HepG2 (cell line): Measurements from ENCODE around the gene SDC4. TPM values are rescaled to one million over a fixed set of nuclear protein-coding genes. Genes with fewer than 3 reads are reported as not detected.

Experiments used
- ATRX ChIP-seq: sonication (generic); formaldehyde crosslinking; IDR thresholded peaks from 2 replicates; pipeline ENCODE4 v1.4.0; 2020; ENCODE audit warnings: missing genetic modification reagents, borderline replicate concordance
- CHD2 ChIP-seq: IDR thresholded peaks from 2 replicates; pipeline ENCODE4 v1.6.1; 2011; ENCODE audit warnings: low read depth, low read length, improper control_type of control experiment
- FOSL1 ChIP-seq: sonication (generic); formaldehyde crosslinking; IDR thresholded peaks from 2 replicates; pipeline ENCODE4 v1.9.0; 2021; ENCODE audit warnings: missing genetic modification reagents, borderline replicate concordance
- GLI4 ChIP-seq: sonication (generic); formaldehyde crosslinking; IDR thresholded peaks from 2 replicates; pipeline ENCODE4 v1.5.1; 2020; ENCODE audit warnings: missing genetic modification reagents, mild to moderate bottlenecking, moderate library complexity, borderline replicate concordance
- KMT2B ChIP-seq: IDR thresholded peaks from 2 replicates; pipeline ENCODE4 v1.6.1; 2016; ENCODE audit warnings: missing genetic modification reagents, missing compliant biosample characterization
- NCOA1 ChIP-seq: sonication (generic); formaldehyde crosslinking; IDR thresholded peaks from 2 replicates; pipeline ENCODE4 v1.9.0; 2021; ENCODE audit warnings: missing genetic modification reagents
- NPAS2 ChIP-seq: sonication (generic); formaldehyde crosslinking; IDR thresholded peaks from 2 replicates; pipeline ENCODE4 v1.8.0; 2022; ENCODE audit warnings: mild to moderate bottlenecking, missing genetic modification reagents, borderline replicate concordance
- ZFP90 ChIP-seq: sonication (generic); formaldehyde crosslinking; IDR thresholded peaks from 2 replicates; pipeline ENCODE4 v1.8.0; 2022; ENCODE audit warnings: missing genetic modification reagents, mild to moderate bottlenecking, inconsistent platforms, borderline replicate concordance
- ZNF260 ChIP-seq: sonication (generic); formaldehyde crosslinking; IDR thresholded peaks from 2 replicates; pipeline ENCODE4 v1.4.0; 2020; ENCODE audit warnings: missing genetic modification reagents, low read depth, mild to moderate bottlenecking, borderline replicate concordance
- ZNF276 ChIP-seq: sonication (generic); formaldehyde crosslinking; IDR thresholded peaks from 2 replicates; pipeline ENCODE4 v1.4.0; 2020; ENCODE audit warnings: mild to moderate bottlenecking, low read depth, missing genetic modification reagents
- ZNF333 ChIP-seq: sonication (generic); formaldehyde crosslinking; IDR thresholded peaks from 2 replicates; pipeline ENCODE4 v1.4.0; 2020; ENCODE audit warnings: mild to moderate bottlenecking, missing genetic modification reagents, borderline replicate concordance
- ZNF547 ChIP-seq: sonication (generic); formaldehyde crosslinking; IDR thresholded peaks from 2 replicates; pipeline ENCODE4 v1.5.1; 2020; ENCODE audit warnings: mild to moderate bottlenecking, missing genetic modification reagents
- ZNF770 ChIP-seq: sonication (generic); formaldehyde crosslinking; IDR thresholded peaks from 2 replicates; pipeline ENCODE4 v1.5.0; 2020; ENCODE audit warnings: mild to moderate bottlenecking, missing genetic modification reagents
- ZNF850 ChIP-seq: sonication (generic); formaldehyde crosslinking; conservative IDR thresholded peaks from 2 replicates; pipeline ENCODE4 v1.9.0; 2021; ENCODE audit warnings: mild to moderate bottlenecking, missing genetic modification reagents
- polyA plus RNA-seq, 8 experiments: library from polyadenylated mRNA; depleted of rRNA in 3 of 8; stranded (reverse) in 7 of 8; unstranded in 1 of 8; fragments of >200 nt; fragmentation: Illumina TruSeq in 4 of 8; extraction: Trizol in 4 of 8; gene quantifications; 2 replicates each; pipeline versions ENCODE4 v1.2.1 to v1.2.3, GENCODE V29; 2011 to 2016; ENCODE audit warnings: low read depth in 4 of 8, missing spikeins in 1 of 8, mixed read lengths in 1 of 8; ENCODE audit not compliant: insufficient read depth in 1 of 8
- total RNA-seq, 5 experiments: library from RNA; depleted of rRNA; stranded (reverse); fragments of >200 nt; fragmentation: Illumina TruSeq; extraction: Trizol; gene quantifications; 2 replicates each; pipeline ENCODE4 v1.2.3, GENCODE V29; 2016; ENCODE audit warnings: low read depth in 1 of 5
- TF ChIP-seq, protein P1 (sequence below): sonication (generic); formaldehyde crosslinking; IDR thresholded peaks from 2 replicates; pipeline ENCODE4 v1.5.0; 2020; ENCODE audit warnings: mild to moderate bottlenecking, missing genetic modification reagents, borderline replicate concordance
- TF ChIP-seq, protein P2 (sequence below): sonication (generic); formaldehyde crosslinking; IDR thresholded peaks from 2 replicates; pipeline ENCODE4 v1.5.0; 2020; ENCODE audit warnings: missing genetic modification reagents, mild to moderate bottlenecking, borderline replicate concordance

The SDC4 gene
- total and polyA plus RNA-seq, 2 of the 13 experiments (the other 11 are each of a cell fraction or from before 2014, with no cell fraction given), result 49.0 to 65.1 TPM

- TF ChIP-seq, protein P1, sequence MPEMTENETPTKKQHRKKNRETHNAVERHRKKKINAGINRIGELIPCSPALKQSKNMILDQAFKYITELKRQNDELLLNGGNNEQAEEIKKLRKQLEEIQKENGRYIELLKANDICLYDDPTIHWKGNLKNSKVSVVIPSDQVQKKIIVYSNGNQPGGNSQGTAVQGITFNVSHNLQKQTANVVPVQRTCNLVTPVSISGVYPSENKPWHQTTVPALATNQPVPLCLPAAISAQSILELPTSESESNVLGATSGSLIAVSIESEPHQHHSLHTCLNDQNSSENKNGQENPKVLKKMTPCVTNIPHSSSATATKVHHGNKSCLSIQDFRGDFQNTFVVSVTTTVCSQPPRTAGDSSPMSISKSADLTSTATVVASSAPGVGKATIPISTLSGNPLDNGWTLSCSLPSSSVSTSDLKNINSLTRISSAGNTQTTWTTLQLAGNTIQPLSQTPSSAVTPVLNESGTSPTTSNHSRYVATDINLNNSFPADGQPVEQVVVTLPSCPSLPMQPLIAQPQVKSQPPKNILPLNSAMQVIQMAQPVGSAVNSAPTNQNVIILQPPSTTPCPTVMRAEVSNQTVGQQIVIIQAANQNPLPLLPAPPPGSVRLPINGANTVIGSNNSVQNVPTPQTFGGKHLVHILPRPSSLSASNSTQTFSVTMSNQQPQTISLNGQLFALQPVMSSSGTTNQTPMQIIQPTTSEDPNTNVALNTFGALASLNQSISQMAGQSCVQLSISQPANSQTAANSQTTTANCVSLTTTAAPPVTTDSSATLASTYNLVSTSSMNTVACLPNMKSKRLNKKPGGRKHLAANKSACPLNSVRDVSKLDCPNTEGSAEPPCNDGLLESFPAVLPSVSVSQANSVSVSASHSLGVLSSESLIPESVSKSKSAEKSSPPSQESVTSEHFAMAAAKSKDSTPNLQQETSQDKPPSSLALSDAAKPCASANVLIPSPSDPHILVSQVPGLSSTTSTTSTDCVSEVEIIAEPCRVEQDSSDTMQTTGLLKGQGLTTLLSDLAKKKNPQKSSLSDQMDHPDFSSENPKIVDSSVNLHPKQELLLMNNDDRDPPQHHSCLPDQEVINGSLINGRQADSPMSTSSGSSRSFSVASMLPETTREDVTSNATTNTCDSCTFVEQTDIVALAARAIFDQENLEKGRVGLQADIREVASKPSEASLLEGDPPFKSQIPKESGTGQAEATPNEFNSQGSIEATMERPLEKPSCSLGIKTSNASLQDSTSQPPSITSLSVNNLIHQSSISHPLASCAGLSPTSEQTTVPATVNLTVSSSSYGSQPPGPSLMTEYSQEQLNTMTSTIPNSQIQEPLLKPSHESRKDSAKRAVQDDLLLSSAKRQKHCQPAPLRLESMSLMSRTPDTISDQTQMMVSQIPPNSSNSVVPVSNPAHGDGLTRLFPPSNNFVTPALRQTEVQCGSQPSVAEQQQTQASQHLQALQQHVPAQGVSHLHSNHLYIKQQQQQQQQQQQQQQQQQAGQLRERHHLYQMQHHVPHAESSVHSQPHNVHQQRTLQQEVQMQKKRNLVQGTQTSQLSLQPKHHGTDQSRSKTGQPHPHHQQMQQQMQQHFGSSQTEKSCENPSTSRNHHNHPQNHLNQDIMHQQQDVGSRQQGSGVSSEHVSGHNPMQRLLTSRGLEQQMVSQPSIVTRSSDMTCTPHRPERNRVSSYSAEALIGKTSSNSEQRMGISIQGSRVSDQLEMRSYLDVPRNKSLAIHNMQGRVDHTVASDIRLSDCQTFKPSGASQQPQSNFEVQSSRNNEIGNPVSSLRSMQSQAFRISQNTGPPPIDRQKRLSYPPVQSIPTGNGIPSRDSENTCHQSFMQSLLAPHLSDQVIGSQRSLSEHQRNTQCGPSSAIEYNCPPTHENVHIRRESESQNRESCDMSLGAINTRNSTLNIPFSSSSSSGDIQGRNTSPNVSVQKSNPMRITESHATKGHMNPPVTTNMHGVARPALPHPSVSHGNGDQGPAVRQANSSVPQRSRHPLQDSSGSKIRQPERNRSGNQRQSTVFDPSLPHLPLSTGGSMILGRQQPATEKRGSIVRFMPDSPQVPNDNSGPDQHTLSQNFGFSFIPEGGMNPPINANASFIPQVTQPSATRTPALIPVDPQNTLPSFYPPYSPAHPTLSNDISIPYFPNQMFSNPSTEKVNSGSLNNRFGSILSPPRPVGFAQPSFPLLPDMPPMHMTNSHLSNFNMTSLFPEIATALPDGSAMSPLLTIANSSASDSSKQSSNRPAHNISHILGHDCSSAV, result no peak
- no peak for TF ChIP-seq NPAS2 (CRISPR knock-in tag)
- TF ChIP-seq FOSL1 (CRISPR knock-in tag), result no peak
- TF ChIP-seq ZNF333 (CRISPR knock-in tag), result no peak
- no peak for TF ChIP-seq NCOA1 (CRISPR knock-in tag)
- no peak for TF ChIP-seq ZNF770 (CRISPR knock-in tag)
- TF ChIP-seq KMT2B (CRISPR knock-in tag), result no peak
- no peak for TF ChIP-seq CHD2
- no peak for TF ChIP-seq ZNF260 (CRISPR knock-in tag)
- no peak for TF ChIP-seq ZNF276 (CRISPR knock-in tag)
- TF ChIP-seq GLI4, result peak; percentile 60; the same call in 1 of the 2 replicates
- no peak for TF ChIP-seq ZNF850 (CRISPR knock-in tag)
- no peak for TF ChIP-seq ZNF547 (CRISPR knock-in tag)
- TF ChIP-seq, protein P2, sequence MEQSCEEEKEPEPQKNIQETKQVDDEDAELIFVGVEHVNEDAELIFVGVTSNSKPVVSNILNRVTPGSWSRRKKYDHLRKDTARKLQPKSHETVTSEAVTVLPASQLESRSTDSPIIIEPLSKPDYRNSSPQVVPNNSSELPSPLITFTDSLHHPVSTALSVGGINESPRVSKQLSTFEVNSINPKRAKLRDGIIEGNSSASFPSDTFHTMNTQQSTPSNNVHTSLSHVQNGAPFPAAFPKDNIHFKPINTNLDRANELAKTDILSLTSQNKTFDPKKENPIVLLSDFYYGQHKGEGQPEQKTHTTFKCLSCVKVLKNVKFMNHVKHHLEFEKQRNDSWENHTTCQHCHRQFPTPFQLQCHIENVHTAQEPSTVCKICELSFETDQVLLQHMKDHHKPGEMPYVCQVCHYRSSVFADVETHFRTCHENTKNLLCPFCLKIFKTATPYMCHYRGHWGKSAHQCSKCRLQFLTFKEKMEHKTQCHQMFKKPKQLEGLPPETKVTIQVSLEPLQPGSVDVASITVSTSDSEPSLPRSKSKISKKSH (CRISPR knock-in tag), result no peak
- no peak for TF ChIP-seq ZFP90 (CRISPR knock-in tag)
- no peak for TF ChIP-seq ATRX (CRISPR knock-in tag)
These were observed 1.9 kb downstream of the SDC4 start (continued) for GRCh38 chr20:45346291-45346718.
